ENCODE data around the gene ATP8B3.

ATP8B3 gene

GRCh38 chr19:1825909-1826556, 14.0 kb upstream of the ATP8B3 start:
- H3K27ac ChIP-seq: peak overlapping the region; percentile 42
- peak; percentile 93 for TF ChIP-seq CTCF (conservative IDR thresholded peaks at IDR 0.05; ENCODE audit: low read depth)
- ChIA-PET POLR2A (ENCODE audit: low non-redundant PET) (no interaction called here), CTCF (interaction anchor here (0.5 to 2.4 kb wide), 28 partner anchors 8 to 582 kb away, joined by 3 to 18 read pairs (median 4); partner anchors contain the start of gene REXO1)
- peak; percentile 76 for DNase-seq (ENCODE audit: low spot score)

DNA sequence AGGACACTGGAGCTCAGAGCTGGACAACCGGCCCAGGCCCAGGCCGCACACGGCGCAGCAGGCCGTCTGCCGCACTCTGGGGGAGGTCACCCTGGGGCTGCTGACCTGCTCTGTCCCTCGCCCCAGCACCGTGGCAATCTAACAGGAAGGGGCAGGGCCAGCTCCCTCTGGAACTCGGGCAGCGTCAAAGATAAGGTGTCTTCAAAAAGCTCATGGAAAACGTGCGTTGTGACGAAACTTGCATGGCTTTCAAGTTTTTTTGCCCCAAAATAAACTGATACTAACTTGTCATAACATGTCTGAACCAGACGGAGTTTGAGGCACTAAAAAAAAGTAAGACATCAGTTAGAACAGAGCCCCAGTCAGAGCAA, 12.2 kb upstream of the ATP8B3 start:
- ChIA-PET POLR2A (ENCODE audit: low non-redundant PET) (no interaction called here), CTCF (interaction anchor here (0.6 to 1.0 kb wide), 3 partner anchors 43 to 152 kb away, joined by 3 to 5 read pairs (median 4); no protein-coding TSS in a partner anchor)
- TF ChIP-seq CTCF (conservative IDR thresholded peaks at IDR 0.05; ENCODE audit: low read depth): no peak
- peak overlapping the region; percentile 29; the same call in 1 of the 2 replicates for H3K27ac ChIP-seq
- DNase-seq (ENCODE audit: low spot score): no peak

GRCh38 chr19:1823539-1824251, 11.6 kb upstream of the ATP8B3 start:
- POLR2A ChIA-PET (ENCODE audit: low non-redundant PET): no interaction called here
- H3K27ac ChIP-seq: peak overlapping the region; percentile 29; the same call in 1 of the 2 replicates
- DNase-seq (ENCODE audit: low spot score): no peak
- CTCF ChIA-PET: interaction anchor here (0.6 to 1.0 kb wide), 5 partner anchors 14 to 151 kb away, joined by 3 to 5 read pairs (median 5); no protein-coding TSS in a partner anchor
- TF ChIP-seq CTCF (conservative IDR thresholded peaks at IDR 0.05; ENCODE audit: low read depth): no peak

- no peak for DNase-seq (ENCODE audit: low spot score)
- TF ChIP-seq CTCF (conservative IDR thresholded peaks at IDR 0.05; ENCODE audit: low read depth): no peak
- ChIA-PET POLR2A (ENCODE audit: low non-redundant PET) (no interaction called here), CTCF (interaction anchor here (0.6 to 1.0 kb wide), 5 partner anchors 11 to 151 kb away, joined by 3 to 5 read pairs (median 4); no protein-coding TSS in a partner anchor)
- peak overlapping the region; percentile 29; the same call in 1 of the 2 replicates for H3K27ac ChIP-seq
Measured at GRCh38 chr19:1823020-1823419, 10.9 kb upstream of the ATP8B3 start.

DNA sequence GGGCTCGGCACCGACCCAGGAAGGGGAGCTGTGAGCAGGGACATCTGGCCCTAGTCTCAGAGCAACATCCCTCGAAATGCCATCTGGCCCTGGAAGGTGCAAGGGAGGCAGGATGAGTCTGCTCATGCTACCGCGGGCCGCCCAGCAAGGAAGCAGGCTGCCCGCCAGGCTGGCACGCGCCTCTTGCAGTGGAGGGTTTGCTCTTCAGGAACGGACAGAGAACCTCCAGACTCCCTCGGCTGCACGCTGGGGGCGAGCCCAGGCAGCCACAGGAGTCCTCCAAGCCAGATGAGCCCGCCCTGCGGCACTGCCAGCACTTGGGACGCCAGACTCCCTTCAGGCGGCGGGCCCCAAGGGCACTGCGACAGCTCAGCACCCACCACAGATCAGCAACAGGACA, 10.1 kb upstream of the ATP8B3 start:
- no peak for TF ChIP-seq CTCF (conservative IDR thresholded peaks at IDR 0.05; ENCODE audit: low read depth)
- DNase-seq (ENCODE audit: low spot score): no peak
- H3K27ac ChIP-seq: peak overlapping the region; percentile 16; the same call in 1 of the 2 replicates
- POLR2A ChIA-PET (ENCODE audit: low non-redundant PET): no interaction called here
- CTCF ChIA-PET: interaction anchor here (1.0 kb wide), 2 partner anchors 16 to 150 kb away, joined by 3 to 4 read pairs; no protein-coding TSS in a partner anchor

- POLR2A ChIA-PET (ENCODE audit: low non-redundant PET): no interaction called here
- no peak for DNase-seq (ENCODE audit: low spot score)
- CTCF ChIA-PET: interaction anchor here (0.7 to 1.6 kb wide), 2 partner anchors 12 to 147 kb away, joined by 3 to 5 read pairs; no protein-coding TSS in a partner anchor
Measured at GRCh38 chr19:1819341-1820255, 7.5 kb upstream of the ATP8B3 start.

More at GRCh38 chr19:1819341-1820255, 7.5 kb upstream of the ATP8B3 start:
- no peak for TF ChIP-seq CTCF (conservative IDR thresholded peaks at IDR 0.05; ENCODE audit: low read depth)
- H3K27ac ChIP-seq: no peak overlapping the region

All from RWPE1 (cell line).